DMS153 (cell line): Measurements from ENCODE around the gene DOCK1.

Source experiments
- DNase-seq: peaks from one replicate; lab custom pipeline; 2025; lab: John Stamatoyannopoulos, UW

Gene DOCK1

DNA sequence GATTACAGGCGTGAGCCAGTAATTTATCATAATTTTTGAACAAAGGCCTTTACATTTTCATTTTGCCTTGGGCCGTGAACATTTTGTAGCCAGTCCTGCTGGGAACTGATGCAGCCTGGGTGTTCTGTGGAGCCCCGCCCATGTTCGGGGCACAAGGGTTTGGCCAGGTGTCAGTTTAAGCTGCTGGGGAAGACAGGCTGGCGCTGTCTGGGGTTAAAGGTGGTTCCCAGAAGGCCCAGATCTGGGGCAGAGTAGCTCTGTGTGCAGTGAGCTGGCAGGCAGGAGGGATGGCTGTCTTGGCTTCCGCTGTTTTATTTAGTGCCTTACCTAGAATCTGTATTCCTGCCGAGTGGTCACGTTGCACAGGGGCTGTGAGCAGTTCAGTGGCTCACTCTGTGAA, 50.2 kb downstream of the DOCK1 start:
- DNase-seq, result no peak

DNA sequence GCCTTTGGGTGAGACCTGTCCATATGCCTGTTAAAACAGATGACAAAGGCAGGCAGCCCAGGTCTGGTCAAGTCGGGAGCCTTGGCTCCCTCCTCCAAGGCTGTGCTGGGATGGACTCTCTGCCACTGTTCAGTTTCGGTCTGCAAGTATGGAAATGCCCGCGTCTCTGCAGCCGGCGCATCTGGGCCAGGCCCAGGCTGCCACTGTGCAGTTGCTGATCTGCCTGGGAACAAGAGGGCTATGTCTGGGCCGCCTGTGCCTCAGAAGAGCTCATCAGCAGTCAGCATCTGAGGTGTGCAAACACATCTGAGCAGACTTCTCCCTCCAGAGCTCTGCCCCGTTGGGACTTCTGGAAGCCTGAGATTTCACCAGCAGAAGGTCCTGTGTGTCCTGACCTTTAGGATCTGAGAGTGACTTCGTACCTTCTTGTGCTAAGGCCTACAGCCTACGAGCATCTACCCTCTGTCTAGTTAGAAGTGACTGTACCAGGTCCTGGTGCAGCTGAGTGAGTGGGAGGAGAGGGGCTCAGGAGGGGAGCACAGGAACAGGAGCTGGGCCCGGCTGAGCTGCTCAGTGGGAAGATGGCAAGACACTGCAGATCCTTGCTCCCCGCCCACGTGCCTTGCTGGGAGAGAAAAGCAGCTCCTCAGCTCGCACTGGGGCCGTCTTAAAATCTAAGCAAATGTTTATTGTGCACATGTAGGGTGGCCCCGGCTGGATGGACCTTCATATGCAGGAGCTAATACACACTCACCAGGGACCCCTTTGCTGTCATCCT, 50.9 kb downstream of the DOCK1 start:
- DNase-seq, result no peak

GRCh38 chr10:126956712-126957108, 51.5 kb downstream of the DOCK1 start:
- DNase-seq, result no peak

- DNase-seq, result no peak
Measured at GRCh38 chr10:126957111-126957510, 51.9 kb downstream of the DOCK1 start.

GRCh38 chr10:126959431-126959830, 54.2 kb downstream of the DOCK1 start:
- DNase-seq, result no peak

DNA sequence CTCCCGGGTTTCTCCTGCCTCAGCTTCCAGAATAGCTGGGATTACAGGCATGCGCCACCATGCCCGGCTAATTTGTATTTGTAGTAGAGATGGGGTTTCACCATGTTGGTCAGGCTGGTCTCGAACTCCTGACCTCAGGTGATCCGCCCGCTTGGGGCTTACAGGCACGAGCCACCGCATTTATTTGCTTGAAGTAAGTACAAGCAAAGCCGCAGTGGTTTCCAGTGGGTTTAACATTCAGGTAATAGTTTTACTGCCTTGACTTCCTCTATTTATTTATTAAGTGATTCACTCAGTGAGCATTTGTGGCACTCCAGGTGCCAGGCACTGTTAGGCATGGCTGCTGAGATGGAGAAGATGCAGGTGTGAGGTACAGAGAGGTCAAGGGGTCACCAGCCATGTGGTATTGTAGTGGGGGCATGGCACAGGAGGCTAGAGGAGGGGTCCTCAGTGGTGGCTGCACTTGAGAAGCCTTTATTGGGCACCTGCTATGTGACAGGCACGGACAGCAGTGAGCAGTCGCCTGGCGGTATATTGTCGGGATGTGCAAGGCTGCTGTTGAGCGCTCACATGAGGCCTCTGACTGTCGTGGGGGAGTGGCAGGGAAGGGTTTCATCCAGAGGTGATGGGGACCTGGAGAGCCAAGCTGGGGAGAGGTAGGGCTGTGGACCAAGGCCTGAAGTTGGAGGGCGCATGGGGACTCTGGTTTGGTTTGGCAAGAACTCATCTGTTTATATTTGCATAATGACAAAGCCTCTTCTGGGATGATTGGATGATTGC, 54.9 kb downstream of the DOCK1 start:
- no peak for DNase-seq

- DNase-seq, result no peak
Measured at GRCh38 chr10:126963354-126963753, 58.1 kb downstream of the DOCK1 start.

- no peak for DNase-seq
Measured at GRCh38 chr10:126964190-126964589, 59.0 kb downstream of the DOCK1 start.

DNA sequence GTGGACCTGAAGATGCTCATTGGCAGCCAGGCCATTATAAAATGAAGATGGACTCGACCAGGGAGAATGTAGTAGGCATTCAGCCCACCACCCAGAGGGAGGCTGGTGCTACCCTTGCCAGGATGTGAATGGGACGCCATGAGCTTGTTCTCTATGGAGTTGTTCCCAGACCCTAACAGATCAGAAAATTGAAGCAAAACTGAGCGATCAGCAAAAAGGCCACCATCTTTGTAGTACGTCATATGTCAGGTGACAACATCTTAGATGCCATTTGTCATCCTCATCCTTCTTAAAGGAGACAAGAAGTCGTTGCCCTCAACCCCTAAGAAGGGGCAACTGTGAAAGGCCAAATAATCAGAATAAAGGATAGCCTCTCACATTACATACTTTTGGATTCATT, 61.7 kb downstream of the DOCK1 start:
- DNase-seq, result no peak

- no peak for DNase-seq
Measured at GRCh38 chr10:126969310-126969709, 64.1 kb downstream of the DOCK1 start.

DNA sequence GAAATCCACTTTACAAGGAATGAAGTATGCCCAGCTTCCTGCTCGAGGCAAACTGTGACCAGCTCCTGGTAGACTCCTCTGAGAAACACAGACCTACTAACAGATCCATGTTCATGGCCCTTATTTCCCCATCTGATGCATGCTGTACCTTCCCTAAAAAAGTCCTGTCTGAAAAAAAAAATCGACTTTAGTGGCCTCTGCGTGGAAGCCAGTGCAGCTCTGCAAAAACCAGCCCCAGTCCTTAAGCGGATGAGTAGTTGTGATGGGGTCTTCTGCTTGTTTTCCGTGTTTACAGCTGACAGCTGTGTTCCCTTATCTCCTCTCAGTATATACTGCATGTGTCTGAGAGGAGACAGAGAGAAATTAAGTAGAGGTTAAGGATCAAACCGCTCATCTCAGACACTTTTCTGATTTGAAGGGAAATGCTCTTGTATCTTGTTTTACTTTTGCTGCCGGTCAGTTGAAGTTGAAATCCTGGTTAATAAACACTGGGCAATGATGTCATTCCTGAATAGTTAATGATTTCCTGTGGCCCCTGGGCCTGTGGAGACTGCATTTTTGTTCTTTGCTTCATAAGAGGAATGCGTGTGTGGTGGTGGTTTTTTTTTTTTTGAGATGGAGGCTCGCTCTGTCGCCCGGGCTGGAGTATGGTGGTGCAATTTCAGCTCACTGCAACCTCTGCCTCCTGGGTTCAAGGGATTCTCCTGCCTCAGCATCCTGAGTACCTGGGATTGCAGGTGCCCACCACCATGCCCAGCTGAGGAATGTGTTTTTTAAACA, 67.6 kb downstream of the DOCK1 start:
- no peak for DNase-seq

GRCh38 chr10:126975221-126975620, 70.0 kb downstream of the DOCK1 start:
- no peak for DNase-seq

DNA sequence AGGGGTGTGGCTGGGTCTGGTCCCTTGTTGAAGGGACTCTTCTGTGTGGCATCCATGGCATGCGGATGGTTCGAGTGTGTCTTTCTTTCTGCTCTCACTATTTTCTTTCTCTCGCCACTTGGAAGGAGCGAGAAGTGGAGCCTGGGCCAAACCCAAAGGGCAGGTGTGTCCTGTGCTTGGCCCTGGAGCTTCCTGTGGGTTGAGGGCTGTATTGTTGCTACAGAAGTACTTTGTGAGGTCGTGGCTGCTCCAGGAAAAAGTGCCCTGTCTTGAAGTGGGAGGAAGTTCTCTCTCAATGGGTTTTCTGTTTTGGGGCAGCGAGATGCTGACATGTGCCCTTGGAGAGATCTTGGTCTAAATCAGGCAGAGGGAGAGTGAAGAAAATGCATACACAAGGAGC, 72.0 kb downstream of the DOCK1 start:
- no peak for DNase-seq

- DNase-seq, result no peak
Measured at GRCh38 chr10:126979311-126979710, 74.1 kb downstream of the DOCK1 start.

GRCh38 chr10:126993208-126993607, 88.0 kb downstream of the DOCK1 start:
- DNase-seq, result no peak

DNA sequence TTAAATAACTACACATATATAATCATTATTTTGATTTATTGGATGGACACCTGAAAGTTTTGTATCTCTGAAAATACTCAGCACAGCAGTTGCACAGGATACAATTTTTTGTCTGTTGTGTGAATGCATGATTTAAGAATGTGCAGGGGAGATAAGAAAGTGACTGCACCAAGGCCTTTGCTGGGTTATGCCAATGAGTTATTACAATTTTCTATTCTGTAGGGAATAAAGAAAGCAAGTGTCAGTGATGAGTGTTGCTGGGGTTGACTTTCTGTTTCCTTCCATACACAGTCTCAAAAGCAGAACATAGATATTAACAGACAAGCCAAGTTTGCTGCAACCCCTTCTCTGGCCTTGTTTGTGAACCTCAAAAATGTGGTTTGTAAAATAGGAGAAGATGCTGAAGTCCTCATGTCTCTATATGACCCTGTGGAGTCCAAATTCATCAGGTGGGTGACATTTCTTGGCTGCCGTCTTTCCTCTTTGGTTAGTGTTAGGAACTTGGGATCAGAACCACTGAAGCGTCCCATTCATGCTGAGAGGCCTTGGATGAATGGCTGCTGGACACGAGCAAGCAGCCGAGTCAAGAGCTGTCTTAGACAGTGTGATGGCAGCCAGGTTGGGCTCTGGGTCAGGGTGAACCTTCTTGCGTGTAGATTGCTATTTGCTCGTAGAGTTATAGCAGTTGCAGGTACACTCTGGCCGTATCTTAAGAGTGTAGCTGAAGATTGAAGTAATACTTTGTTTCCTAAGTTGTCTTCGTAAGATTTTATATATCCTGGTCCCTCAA, 92.8 kb downstream of the DOCK1 start:
- no peak for DNase-seq

DNA sequence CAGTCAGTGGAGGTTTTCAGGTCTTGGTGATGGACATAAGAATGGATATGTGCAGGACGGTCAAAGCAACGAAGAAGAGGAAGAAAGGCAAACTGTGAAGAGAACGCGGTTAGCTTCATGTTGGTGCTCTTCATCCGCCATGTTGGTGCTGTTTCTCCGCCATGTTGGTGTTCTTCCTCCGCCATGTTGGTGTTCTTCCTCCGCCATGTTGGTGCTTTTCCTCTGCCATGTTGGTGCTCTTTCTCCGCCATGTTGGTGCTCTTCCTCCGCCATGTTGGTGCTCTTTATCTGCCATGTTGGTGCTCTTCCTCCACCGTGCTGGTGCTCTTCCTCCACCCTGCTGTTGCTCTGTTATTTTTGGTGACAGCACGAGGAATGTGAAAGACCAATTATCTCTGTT, 95.4 kb downstream of the DOCK1 start:
- DNase-seq, result no peak

- DNase-seq, result no peak
Measured at GRCh38 chr10:127003032-127003685, 97.9 kb downstream of the DOCK1 start.

DNA sequence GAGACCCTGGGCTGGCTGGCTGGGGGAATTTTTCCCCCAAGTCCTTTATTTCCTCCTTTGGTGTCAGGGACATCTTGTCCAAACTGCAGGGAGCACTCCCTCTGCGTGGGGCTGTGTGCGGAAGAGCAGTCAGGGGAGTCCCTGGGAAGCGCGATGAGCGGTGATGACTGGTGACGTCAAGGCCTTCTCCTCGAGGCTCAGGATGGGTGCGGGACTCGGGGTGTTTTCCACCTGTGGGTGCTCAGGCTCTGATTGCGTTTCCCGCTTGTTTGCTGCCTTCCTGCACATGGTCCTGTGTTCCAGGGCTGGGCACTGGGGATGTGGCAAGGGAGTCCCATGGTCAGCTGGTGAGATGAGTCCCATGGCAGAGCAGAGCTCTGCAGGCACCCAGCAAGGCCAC, 101.2 kb downstream of the DOCK1 start:
- no peak for DNase-seq

DNA sequence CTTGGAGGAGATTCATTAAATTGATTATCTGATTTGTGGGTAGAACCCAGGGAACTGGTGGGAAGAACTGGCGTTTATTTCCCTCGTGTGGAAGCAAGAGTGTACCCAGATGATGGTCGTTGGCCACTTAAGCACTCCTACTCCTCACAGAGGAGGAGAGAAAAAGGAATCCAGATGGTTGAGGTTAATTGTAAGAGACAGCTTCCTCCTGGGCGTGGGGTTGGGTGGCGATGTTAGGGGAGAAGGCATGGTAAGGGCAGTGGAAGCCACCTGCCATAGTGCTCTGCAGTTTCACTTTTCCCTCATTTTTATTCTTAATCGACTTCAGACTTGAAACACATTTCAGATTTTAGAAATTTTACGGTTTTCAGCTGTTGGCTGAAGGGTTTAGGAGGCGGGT, 104.1 kb downstream of the DOCK1 start:
- no peak for DNase-seq

DNA sequence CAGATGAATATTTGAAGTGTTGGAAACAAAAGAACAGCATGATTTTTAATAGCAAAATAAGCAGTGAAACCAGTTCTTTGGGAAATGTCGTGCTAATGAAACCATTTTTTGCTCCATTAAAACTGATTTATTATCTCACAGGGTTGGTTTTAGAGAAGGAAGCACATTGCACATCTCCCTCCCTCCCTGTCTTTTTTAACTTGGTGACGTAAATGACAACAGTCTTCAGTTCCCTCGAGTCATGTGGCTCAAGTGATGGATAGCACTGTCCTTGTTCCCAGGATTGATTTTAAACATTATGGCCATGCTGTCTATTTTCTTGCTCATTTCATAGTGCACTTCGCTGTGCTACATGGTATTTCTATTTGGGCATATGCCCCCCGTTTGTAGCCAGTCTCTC, 105.9 kb downstream of the DOCK1 start:
- DNase-seq, result no peak
